Heart left ventricle (tissue), 13 donors: ENCODE results near the gene PTPRN2.

Source experiments
- POLR2A ChIP-seq, 2 donors: fragments of 450-650 bp; IDR thresholded peaks; one replicate each; pipeline ENCODE4 v1.6.1; 2017; ENCODE audit warnings: antibody characterized with exemption in 2 of 2, mild to moderate bottlenecking in 2 of 2, moderate library complexity in 2 of 2
- TF ChIP-seq, protein P1 (sequence below), 12 donors: fragments of 200-600 bp; sonication (generic) in 4 of 12; IDR thresholded peaks; one replicate each; pipeline versions ENCODE4 v1.5.0 to v1.8.0; 2018 to 2022; ENCODE audit warnings: antibody characterized with exemption in 12 of 12, mild to moderate bottlenecking in 5 of 12
- donor health status: ischemic (EF 13 %, LVEDD 7.1; RV severe dilation, severe dysfunction).
- donor health status: DM: no; HTN: yes; CAD: no.
- donor health status: DM: no; HTN: no; CAD: no.
- donor health status: ischemic (EF 25% LVEDD 6.9; RV normal size, moderate dysfunction).
- donor health status: ischemic (EF 25% LVEDD 5.7; RV mildly dilated, moderate dysfunction).
- donor health status: ischemic (EF 35%, LVEDD 5.7; RV mildly dilated, moderate dysfunction).
- donor health status: nonischemic (EF 11% LVEDD 7.7; RV severe dilation, severe dysfunction).
- donor health status: DM: yes; HTN: yes; CAD: no.
- donor health status: PGD.
- donor health status: ischemic (EF 29% LVEDD 5.4; RV normal size, mild dysfunction).
- donor health status: nonischemic (EF 23%, LVEDD 6.1; RV moderate dilation, normal function).

DNA sequence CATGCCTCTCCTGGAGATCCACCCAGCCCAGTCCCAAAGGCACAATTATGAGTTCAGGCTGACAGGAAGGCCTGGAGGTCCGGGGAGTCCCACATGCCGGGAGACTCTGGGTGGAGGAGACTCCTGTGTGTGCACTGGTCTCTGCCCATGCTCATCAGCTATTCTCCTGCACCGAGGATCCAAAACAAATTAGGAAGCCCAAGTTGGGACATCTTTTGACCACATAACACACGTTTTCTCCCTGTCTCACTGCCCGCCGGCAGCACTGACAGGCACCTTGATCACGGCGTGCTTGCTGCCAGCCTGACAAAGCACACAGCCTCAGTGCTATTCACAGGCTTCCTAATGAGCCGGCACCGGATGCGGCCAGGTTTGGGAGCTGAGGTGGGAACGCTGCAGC, 412.7 kb downstream of the PTPRN2 start:
- TF ChIP-seq, protein P1, sequence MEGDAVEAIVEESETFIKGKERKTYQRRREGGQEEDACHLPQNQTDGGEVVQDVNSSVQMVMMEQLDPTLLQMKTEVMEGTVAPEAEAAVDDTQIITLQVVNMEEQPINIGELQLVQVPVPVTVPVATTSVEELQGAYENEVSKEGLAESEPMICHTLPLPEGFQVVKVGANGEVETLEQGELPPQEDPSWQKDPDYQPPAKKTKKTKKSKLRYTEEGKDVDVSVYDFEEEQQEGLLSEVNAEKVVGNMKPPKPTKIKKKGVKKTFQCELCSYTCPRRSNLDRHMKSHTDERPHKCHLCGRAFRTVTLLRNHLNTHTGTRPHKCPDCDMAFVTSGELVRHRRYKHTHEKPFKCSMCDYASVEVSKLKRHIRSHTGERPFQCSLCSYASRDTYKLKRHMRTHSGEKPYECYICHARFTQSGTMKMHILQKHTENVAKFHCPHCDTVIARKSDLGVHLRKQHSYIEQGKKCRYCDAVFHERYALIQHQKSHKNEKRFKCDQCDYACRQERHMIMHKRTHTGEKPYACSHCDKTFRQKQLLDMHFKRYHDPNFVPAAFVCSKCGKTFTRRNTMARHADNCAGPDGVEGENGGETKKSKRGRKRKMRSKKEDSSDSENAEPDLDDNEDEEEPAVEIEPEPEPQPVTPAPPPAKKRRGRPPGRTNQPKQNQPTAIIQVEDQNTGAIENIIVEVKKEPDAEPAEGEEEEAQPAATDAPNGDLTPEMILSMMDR (IDR thresholded peaks at IDR 0.05): no peak
- no peak for TF ChIP-seq POLR2A (IDR thresholded peaks at IDR 0.05)
